Measurements from ENCODE around the gene TEX44.
"Not testable (repeated sequence)": the region's sequence is repeated elsewhere in the genome, so short reads cannot be mapped to it uniquely, and the experiment has no call there.

TEX44 gene

GRCh38 chr2:231568785-231569435 lies 23.8 kb upstream of the TEX44 start:
- TF ChIP-seq CTCF (IDR thresholded peaks at IDR 0.05): no peak

GRCh38 chr2:231570915-231571314 lies 21.7 kb upstream of the TEX44 start:
- not testable (repeated sequence) for H3K27me3 ChIP-seq; H3K4me1 ChIP-seq (ENCODE audit: control insufficient read depth in 1 of 2, insufficient read depth in 1 of 2, low read depth in 1 of 2, low read length in 1 of 2); H3K27ac ChIP-seq; H3K4me3 ChIP-seq (ENCODE audit: low read depth in 1 of 2, low read length in 1 of 2); H3K36me3 ChIP-seq; H3K9me3 ChIP-seq

More at GRCh38 chr2:231568785-231569435, 23.8 kb upstream of the TEX44 start:
- Histone ChIP-seq H3K4me3 (ENCODE audit: low read depth in 1 of 2, low read length in 1 of 2) (no peak overlapping the region), H3K9me3 (no peaks in the 10 kb centered on the region), H3K36me3 (no peaks in the 10 kb centered on the region), H3K4me1 (ENCODE audit: control insufficient read depth in 1 of 2, insufficient read depth in 1 of 2, low read depth in 1 of 2, low read length in 1 of 2) (no peaks in the 10 kb centered on the region), H3K27ac (no peak overlapping the region), H3K27me3 (no peaks in the 10 kb centered on the region)

- H3K27ac ChIP-seq: no peak overlapping the region
- H3K36me3 ChIP-seq: no peaks in the 10 kb centered on the region
- H3K27me3 ChIP-seq: no peaks in the 10 kb centered on the region
- H3K9me3 ChIP-seq: no peaks in the 10 kb centered on the region
- no peak for TF ChIP-seq CTCF (IDR thresholded peaks at IDR 0.05)
- H3K4me3 ChIP-seq (ENCODE audit: low read depth in 1 of 2, low read length in 1 of 2): no peak overlapping the region
- no peaks in the 10 kb centered on the region for H3K4me1 ChIP-seq (ENCODE audit: control insufficient read depth in 1 of 2, insufficient read depth in 1 of 2, low read depth in 1 of 2, low read length in 1 of 2)
Observed at GRCh38 chr2:231571661-231572191, 20.9 kb upstream of the TEX44 start.

GRCh38 chr2:231573096-231573495 lies 19.6 kb upstream of the TEX44 start:
- Histone ChIP-seq H3K4me1 (ENCODE audit: control insufficient read depth in 1 of 2, insufficient read depth in 1 of 2, low read depth in 1 of 2, low read length in 1 of 2) (no peaks in the 10 kb centered on the region), H3K27me3 (no peaks in the 10 kb centered on the region), H3K36me3 (no peaks in the 10 kb centered on the region), H3K9me3 (no peaks in the 10 kb centered on the region), H3K27ac (no peak overlapping the region), H3K4me3 (ENCODE audit: low read depth in 1 of 2, low read length in 1 of 2) (no peak overlapping the region)
- no peak for TF ChIP-seq CTCF (IDR thresholded peaks at IDR 0.05)

GRCh38 chr2:231573698-231574421 lies 18.8 kb upstream of the TEX44 start:
- Histone ChIP-seq H3K9me3 (no peaks in the 10 kb centered on the region), H3K27me3 (no peaks in the 10 kb centered on the region), H3K4me1 (ENCODE audit: control insufficient read depth in 1 of 2, insufficient read depth in 1 of 2, low read depth in 1 of 2, low read length in 1 of 2) (no peaks in the 10 kb centered on the region), H3K4me3 (ENCODE audit: low read depth in 1 of 2, low read length in 1 of 2) (no peak overlapping the region), H3K36me3 (no peaks in the 10 kb centered on the region), H3K27ac (no peak overlapping the region)
- TF ChIP-seq CTCF (IDR thresholded peaks at IDR 0.05): no peak

GRCh38 chr2:231575612-231576256 lies 16.9 kb upstream of the TEX44 start:
- Histone ChIP-seq H3K27ac (no peak overlapping the region), H3K27me3 (no peaks in the 10 kb centered on the region), H3K4me1 (ENCODE audit: control insufficient read depth in 1 of 2, insufficient read depth in 1 of 2, low read depth in 1 of 2, low read length in 1 of 2) (no peaks in the 10 kb centered on the region), H3K36me3 (no peaks in the 10 kb centered on the region), H3K4me3 (ENCODE audit: low read depth in 1 of 2, low read length in 1 of 2) (no peak overlapping the region), H3K9me3 (no peaks in the 10 kb centered on the region)
- TF ChIP-seq CTCF (IDR thresholded peaks at IDR 0.05): no peak
